Measurements from ENCODE around the gene FAIM2.

The FAIM2 gene

GRCh38 chr12:49950273-49951251, 46.9 kb upstream of the FAIM2 start, which contains the start of gene AQP2:
AQP2 (plus strand) TSS chr12:49950737; CDS start chr12:49950831, 94 bp downstream.
- intact Hi-C loops (cut with DNase I; ENCODE audit: low total_unique reads): no loop called here
- no peak within 1 kb of the TSS for H3K27ac ChIP-seq
- no peak for DNase-seq

GRCh38 chr12:49949866-49950265, 46.2 kb upstream of the FAIM2 start:
- Histone ChIP-seq H3K36me3 (no peaks in the 10 kb centered on the region), H3K9me3 (no peaks in the 10 kb centered on the region), H3K4me3 (no peak overlapping the region), H3K27ac (no peak overlapping the region), H3K27me3 (peaks cover 0 to 27% of the 10 kb centered on the region in 2 donors), H3K4me1 (peaks cover 0 to 10% (median 5%) of the 10 kb centered on the region in 4 donors)
- DNase-seq: no peak
- no peak for TF ChIP-seq CTCF (IDR thresholded peaks at IDR 0.05)
- intact Hi-C loops (cut with DNase I; ENCODE audit: low total_unique reads): loop anchor here (10.0 kb wide), 1 partner anchor 85 kb away; no protein-coding TSS in a partner anchor

More at GRCh38 chr12:49950273-49951251, 46.9 kb upstream of the FAIM2 start, which contains the start of gene AQP2:
- no peaks in the 10 kb centered on the region for H3K9me3 ChIP-seq
- H3K4me1 ChIP-seq: peaks cover 0 to 10% (median 2%) of the 10 kb centered on the region in 4 donors
- H3K36me3 ChIP-seq: no peaks in the 10 kb centered on the region
- no peak for TF ChIP-seq CTCF (IDR thresholded peaks at IDR 0.05)
- no peak within 1 kb of the TSS for H3K4me3 ChIP-seq
- peaks cover 0 to 34% of the 10 kb centered on the region in 2 donors for H3K27me3 ChIP-seq

- TF ChIP-seq CTCF (IDR thresholded peaks at IDR 0.05): no peak
- Histone ChIP-seq H3K27ac (no peak overlapping the region), H3K4me1 (peaks cover 0 to 10% (median 5%) of the 10 kb centered on the region in 4 donors), H3K4me3 (no peak overlapping the region), H3K9me3 (no peaks in the 10 kb centered on the region), H3K27me3 (peaks cover 0 to 19% of the 10 kb centered on the region in 2 donors), H3K36me3 (no peaks in the 10 kb centered on the region)
- no peak for DNase-seq
- intact Hi-C loops (cut with DNase I; ENCODE audit: low total_unique reads): loop anchor here (10.0 kb wide), 1 partner anchor 84 kb away; no protein-coding TSS in a partner anchor
These were observed 45.5 kb upstream of the FAIM2 start for GRCh38 chr12:49948866-49949845.

GRCh38 chr12:49947593-49948226, 44.0 kb upstream of the FAIM2 start:
- no peaks in the 10 kb centered on the region for H3K36me3 ChIP-seq
- peaks cover 0 to 10% (median 5%) of the 10 kb centered on the region in 4 donors for H3K4me1 ChIP-seq
- TF ChIP-seq CTCF (IDR thresholded peaks at IDR 0.05): no peak
- H3K27me3 ChIP-seq: peaks cover 0 to 14% of the 10 kb centered on the region in 2 donors
- H3K27ac ChIP-seq: no peak overlapping the region
- peak in 1 of 2 donors; percentile 42 for DNase-seq
- H3K4me3 ChIP-seq: no peak overlapping the region
- H3K9me3 ChIP-seq: no peaks in the 10 kb centered on the region
- intact Hi-C loops (cut with DNase I; ENCODE audit: low total_unique reads): loop anchor here (10.0 kb wide), 1 partner anchor 83 kb away; no protein-coding TSS in a partner anchor

All from tibial artery (tissue), 4 donors.